OCI-LY1 (cell line): ENCODE measurements around the gene AGAP1.

ENCODE experiments used
- H2AFZ ChIP-seq: fragments of 200-600 bp; sonication (generic), shearing (Covaris generic); 2 replicates; pipeline ENCODE4 v1.6.0; 2014; ENCODE audit warnings: antibody characterized with exemption, mild to moderate bottlenecking, low read length
- H3F3A ChIP-seq: fragments of 200-600 bp; sonication (generic), shearing (Covaris generic); 2 replicates; pipeline ENCODE4 v1.6.0; 2014; ENCODE audit warnings: mild to moderate bottlenecking, antibody characterized with exemption, low read length, moderate library complexity; ENCODE audit not compliant: insufficient read depth
- H3K27ac ChIP-seq: fragments of 200-600 bp; sonication (generic); 2 replicates; pipeline ENCODE4 v1.5.1; 2014; ENCODE audit warnings: low read length, mixed run types, mild to moderate bottlenecking, low read depth; ENCODE audit not compliant: poor library complexity, severe bottlenecking
- H3K27me3 ChIP-seq: fragments of 200-600 bp; sonication (generic); 2 replicates; pipeline ENCODE4 v1.6.0; 2014; ENCODE audit warnings: antibody characterized with exemption, mild to moderate bottlenecking, low read length, moderate library complexity; ENCODE audit not compliant: insufficient read depth
- H3K36me3 ChIP-seq: fragments of 200-600 bp; sonication (generic); 2 replicates; pipeline ENCODE4 v1.6.1; 2014; ENCODE audit warnings: mild to moderate bottlenecking, antibody characterized with exemption, low read length, moderate library complexity, mixed read lengths; ENCODE audit not compliant: insufficient read depth
- H3K4me1 ChIP-seq: fragments of 200-600 bp; sonication (generic); 2 replicates; pipeline ENCODE4 v1.5.1; 2014; ENCODE audit warnings: mild to moderate bottlenecking, low read length, moderate library complexity; ENCODE audit not compliant: insufficient read depth, severe bottlenecking
- H3K4me2 ChIP-seq: fragments of 200-600 bp; sonication (generic), shearing (Covaris generic); 2 replicates; pipeline ENCODE4 v1.6.1; 2014; ENCODE audit warnings: low read length
- H3K4me3 ChIP-seq: fragments of 200-600 bp; sonication (generic); 2 replicates; pipeline ENCODE4 v1.5.1; 2014; ENCODE audit warnings: low read length, low read depth, mild to moderate bottlenecking, mixed read lengths; ENCODE audit not compliant: poor library complexity, severe bottlenecking
- H3K79me2 ChIP-seq: fragments of 200-600 bp; shearing (Covaris generic); 2 replicates; pipeline ENCODE4 v1.6.1; 2016; ENCODE audit warnings: mixed run types, low read length, mixed read lengths; ENCODE audit not compliant: insufficient read depth
- H3K9ac ChIP-seq: fragments of 200-600 bp; sonication (generic), shearing (Covaris generic); 2 replicates; pipeline ENCODE4 v1.6.1; 2014; ENCODE audit warnings: mild to moderate bottlenecking, low read length, mixed read lengths
- H3K9me2 ChIP-seq: fragments of 200-600 bp; sonication (generic), shearing (Covaris generic); 2 replicates; pipeline ENCODE4 v1.6.1; 2014; ENCODE audit warnings: low read depth, mild to moderate bottlenecking, low read length, mixed read lengths
- H3K9me3 ChIP-seq: fragments of 200-600 bp; shearing (Covaris generic); 2 replicates; pipeline ENCODE4 v1.6.1; 2014; ENCODE audit warnings: low read length, mixed read lengths
- H4K20me1 ChIP-seq: fragments of 200-600 bp; sonication (generic), shearing (Covaris generic); 2 replicates; pipeline ENCODE4 v1.6.0; 2016; ENCODE audit warnings: mild to moderate bottlenecking, low read length; ENCODE audit not compliant: insufficient read depth
- EZH2 ChIP-seq: fragments of 200-600 bp; sonication (generic), shearing (Covaris generic); IDR thresholded peaks from 2 replicates; pipeline ENCODE4 v1.8.0; 2017; ENCODE audit warnings: borderline replicate concordance, mixed run types, mild to moderate bottlenecking, antibody characterized with exemption, low read length, moderate library complexity, mixed read lengths
- TF ChIP-seq, protein P1 (sequence below): fragments of 200-600 bp; sonication (generic), shearing (Covaris generic); IDR thresholded peaks from 2 replicates; pipeline ENCODE4 v1.5.1; 2017; ENCODE audit warnings: mild to moderate bottlenecking, antibody characterized with exemption, low read length, moderate library complexity, mixed read lengths

AGAP1 gene

DNA sequence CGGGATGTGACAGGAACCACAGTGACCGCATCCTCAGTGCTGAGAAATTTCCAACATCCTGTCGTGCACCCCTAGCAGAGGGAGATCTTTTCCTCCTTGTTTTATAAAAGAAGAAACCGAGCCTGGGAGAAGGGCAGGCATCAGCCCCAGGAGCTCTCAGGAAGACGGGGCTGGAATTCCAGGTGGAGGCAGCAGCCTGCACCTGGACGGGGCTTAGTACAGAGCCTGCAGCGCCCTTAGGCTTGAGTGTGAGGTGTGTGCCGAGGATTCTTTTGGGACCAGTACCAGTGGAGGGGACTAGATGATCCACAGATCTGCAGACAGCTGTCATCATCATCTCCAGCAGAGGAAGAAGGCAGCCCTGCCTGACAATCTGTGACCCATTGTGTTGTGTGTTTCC is 525.6 kb downstream of the AGAP1 start:
- H3K36me3 ChIP-seq: no peaks in the 10 kb centered on the region
- H3K27ac ChIP-seq: no peak overlapping the region
- H3K9me3 ChIP-seq: no peaks in the 10 kb centered on the region
- TF ChIP-seq, protein P1, sequence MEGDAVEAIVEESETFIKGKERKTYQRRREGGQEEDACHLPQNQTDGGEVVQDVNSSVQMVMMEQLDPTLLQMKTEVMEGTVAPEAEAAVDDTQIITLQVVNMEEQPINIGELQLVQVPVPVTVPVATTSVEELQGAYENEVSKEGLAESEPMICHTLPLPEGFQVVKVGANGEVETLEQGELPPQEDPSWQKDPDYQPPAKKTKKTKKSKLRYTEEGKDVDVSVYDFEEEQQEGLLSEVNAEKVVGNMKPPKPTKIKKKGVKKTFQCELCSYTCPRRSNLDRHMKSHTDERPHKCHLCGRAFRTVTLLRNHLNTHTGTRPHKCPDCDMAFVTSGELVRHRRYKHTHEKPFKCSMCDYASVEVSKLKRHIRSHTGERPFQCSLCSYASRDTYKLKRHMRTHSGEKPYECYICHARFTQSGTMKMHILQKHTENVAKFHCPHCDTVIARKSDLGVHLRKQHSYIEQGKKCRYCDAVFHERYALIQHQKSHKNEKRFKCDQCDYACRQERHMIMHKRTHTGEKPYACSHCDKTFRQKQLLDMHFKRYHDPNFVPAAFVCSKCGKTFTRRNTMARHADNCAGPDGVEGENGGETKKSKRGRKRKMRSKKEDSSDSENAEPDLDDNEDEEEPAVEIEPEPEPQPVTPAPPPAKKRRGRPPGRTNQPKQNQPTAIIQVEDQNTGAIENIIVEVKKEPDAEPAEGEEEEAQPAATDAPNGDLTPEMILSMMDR: no peak
- TF ChIP-seq EZH2: no peak
- no peak overlapping the region for H3K4me2 ChIP-seq
- no peak overlapping the region for H2AFZ ChIP-seq
- no peak overlapping the region for H3K9ac ChIP-seq
- H4K20me1 ChIP-seq: no peaks in the 10 kb centered on the region
- no peaks in the 10 kb centered on the region for H3K9me2 ChIP-seq
- H3K27me3 ChIP-seq: 0 out of 2 replicates have a peak, but pooled peaks cover 2% of the 10 kb centered on the region
- H3K4me3 ChIP-seq: no peak overlapping the region
- no peaks in the 10 kb centered on the region for H3K4me1 ChIP-seq
- H3F3A ChIP-seq: no peaks in the 10 kb centered on the region
- H3K79me2 ChIP-seq: no peaks in the 10 kb centered on the region

DNA sequence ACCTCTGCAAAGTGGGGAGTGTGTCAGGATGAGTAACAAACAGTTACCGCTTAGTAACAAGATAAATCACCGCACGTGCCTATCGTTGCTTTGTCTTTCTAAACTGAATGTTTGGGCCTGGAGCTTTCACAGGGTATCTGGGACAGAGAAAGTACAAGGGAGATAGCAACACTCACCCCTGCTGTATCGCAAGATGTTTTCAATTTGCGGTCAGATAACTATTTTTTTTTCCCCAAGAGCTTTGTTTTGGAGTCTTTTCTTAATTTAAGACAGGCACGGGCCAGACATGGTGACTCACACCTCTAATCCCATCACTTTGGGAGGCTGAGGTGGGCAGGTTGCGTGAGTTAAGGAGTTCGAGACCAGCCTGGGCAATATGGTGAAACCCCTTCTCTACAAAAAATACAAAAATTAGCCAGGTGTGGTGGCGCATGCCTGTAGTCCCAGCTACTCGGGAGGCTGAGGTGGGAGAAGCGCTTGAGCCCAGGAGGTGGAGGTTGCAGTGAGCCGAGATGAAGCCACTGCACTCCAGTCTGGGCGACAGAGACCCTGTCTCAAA is 527.7 kb downstream of the AGAP1 start:
- no peaks in the 10 kb centered on the region for H3K4me1 ChIP-seq

DNA sequence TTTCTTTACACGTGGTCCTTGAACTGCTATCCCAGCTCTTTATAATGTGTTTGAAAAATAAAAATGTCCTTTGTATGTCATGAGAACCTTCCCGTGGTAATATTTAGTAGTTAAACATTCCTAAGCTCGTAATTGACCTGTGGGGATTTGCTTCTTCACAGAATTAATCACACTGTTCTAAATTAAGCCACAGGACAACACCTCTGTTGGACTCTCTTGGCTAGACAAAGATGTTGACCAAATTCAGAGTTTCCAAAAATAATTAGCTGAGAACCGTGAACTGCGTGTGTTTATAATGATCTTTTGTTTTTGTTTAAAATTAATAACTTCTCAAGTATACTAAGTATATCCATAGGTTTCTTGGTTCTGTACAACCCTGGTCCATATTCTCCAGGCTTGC is 528.3 kb downstream of the AGAP1 start:
- no peak overlapping the region for H3K4me3 ChIP-seq
- H2AFZ ChIP-seq: no peak overlapping the region
- H4K20me1 ChIP-seq: no peaks in the 10 kb centered on the region
- H3K79me2 ChIP-seq: no peaks in the 10 kb centered on the region
- no peaks in the 10 kb centered on the region for H3K36me3 ChIP-seq
- H3K27me3 ChIP-seq: 0 out of 2 replicates have a peak, but pooled peaks cover 3% of the 10 kb centered on the region
- no peaks in the 10 kb centered on the region for H3K9me3 ChIP-seq
- TF ChIP-seq, protein P1: no peak
- no peak for TF ChIP-seq EZH2
- H3K9me2 ChIP-seq: no peaks in the 10 kb centered on the region
- H3K27ac ChIP-seq: no peak overlapping the region
- H3K9ac ChIP-seq: no peak overlapping the region
- no peak overlapping the region for H3K4me2 ChIP-seq
- H3F3A ChIP-seq: no peaks in the 10 kb centered on the region
- no peaks in the 10 kb centered on the region for H3K4me1 ChIP-seq

More for the DNA sequence above, 527.7 kb downstream of the AGAP1 start:
- no peak overlapping the region for H2AFZ ChIP-seq
- no peaks in the 10 kb centered on the region for H3K36me3 ChIP-seq
- H3K4me3 ChIP-seq: no peak overlapping the region
- H3K9me3 ChIP-seq: no peaks in the 10 kb centered on the region
- TF ChIP-seq EZH2: no peak
- no peaks in the 10 kb centered on the region for H3K79me2 ChIP-seq
- H3F3A ChIP-seq: no peaks in the 10 kb centered on the region
- H4K20me1 ChIP-seq: no peaks in the 10 kb centered on the region
- H3K4me2 ChIP-seq: no peak overlapping the region
- H3K9me2 ChIP-seq: no peaks in the 10 kb centered on the region
- 0 out of 2 replicates have a peak, but pooled peaks cover 3% of the 10 kb centered on the region for H3K27me3 ChIP-seq
- H3K27ac ChIP-seq: no peak overlapping the region
- no peak overlapping the region for H3K9ac ChIP-seq

DNA sequence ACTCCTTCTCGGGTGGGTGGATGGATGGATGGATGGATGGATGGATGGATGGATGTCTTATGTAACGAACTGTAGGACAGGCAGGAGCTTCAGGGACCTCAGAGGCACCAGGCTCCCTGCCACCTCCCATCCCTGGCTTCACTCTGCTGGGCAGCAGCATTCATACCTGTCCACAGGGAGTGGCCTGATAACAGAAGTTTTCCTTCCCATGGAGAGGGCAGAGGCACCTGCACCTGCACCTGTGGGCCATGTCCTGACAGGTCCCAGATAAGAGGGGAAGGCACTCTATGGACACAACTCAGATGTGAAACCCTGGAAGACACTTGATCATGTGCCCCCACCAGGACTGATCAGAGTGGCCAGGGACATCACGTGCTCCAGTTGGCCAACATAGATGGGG is 532.0 kb downstream of the AGAP1 start:
- no peaks in the 10 kb centered on the region for H3K9me2 ChIP-seq
- no peaks in the 10 kb centered on the region for H4K20me1 ChIP-seq
- no peak overlapping the region for H2AFZ ChIP-seq
- H3K27ac ChIP-seq: no peak overlapping the region
- no peak overlapping the region for H3K9ac ChIP-seq
- H3F3A ChIP-seq: no peaks in the 10 kb centered on the region
- H3K79me2 ChIP-seq: no peaks in the 10 kb centered on the region
- 0 out of 2 replicates have a peak, but pooled peaks cover 3% of the 10 kb centered on the region for H3K27me3 ChIP-seq
- H3K36me3 ChIP-seq: no peaks in the 10 kb centered on the region
- TF ChIP-seq, protein P1: no peak
- TF ChIP-seq EZH2: no peak
- no peaks in the 10 kb centered on the region for H3K9me3 ChIP-seq
- H3K4me2 ChIP-seq: no peak overlapping the region
- no peaks in the 10 kb centered on the region for H3K4me1 ChIP-seq
- H3K4me3 ChIP-seq: no peak overlapping the region
